Renal pelvis (tissue), 4 donors: ENCODE results near the gene CELA3B. TPM values are rescaled to one million over a fixed set of nuclear protein-coding genes. Genes with fewer than 3 reads are reported as not detected.
"Not testable (repeated sequence)": the region's sequence is repeated elsewhere in the genome, so short reads cannot be mapped to it uniquely, and the experiment has no call there.

ENCODE experiments used
- DNase-seq: peaks from one replicate; pipeline ENCODE4 v3.0.0-alpha.2; 2013
- polyA plus RNA-seq, 3 donors: library from polyadenylated mRNA; unstranded; fragments of 120-200 nt; gene quantifications; one replicate each; pipeline ENCODE4 v1.2.1, GENCODE V29; 2013; ENCODE audit not compliant: insufficient read length in 3 of 3

Gene CELA3B
- polyA plus RNA-seq, 3 donors: 0.36 TPM; not detected in 2

DNA sequence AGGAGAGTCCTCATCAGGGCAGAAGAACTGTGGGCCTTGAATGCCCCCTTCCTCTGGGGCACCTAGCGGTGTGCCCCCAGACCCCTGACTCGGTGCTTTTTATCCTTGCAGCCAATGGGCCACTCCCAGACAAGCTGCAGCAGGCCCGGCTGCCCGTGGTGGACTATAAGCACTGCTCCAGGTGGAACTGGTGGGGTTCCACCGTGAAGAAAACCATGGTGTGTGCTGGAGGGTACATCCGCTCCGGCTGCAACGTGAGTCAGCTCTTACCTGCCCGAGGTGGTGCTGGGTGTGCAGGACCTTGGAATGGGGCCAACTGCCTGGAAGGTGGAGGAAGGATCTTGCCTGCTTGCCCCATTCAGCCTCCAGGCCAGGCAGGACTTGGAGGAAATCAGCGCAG lies 30.4 kb downstream of the CELA3B start:
- DNase-seq: not testable (repeated sequence)

DNA sequence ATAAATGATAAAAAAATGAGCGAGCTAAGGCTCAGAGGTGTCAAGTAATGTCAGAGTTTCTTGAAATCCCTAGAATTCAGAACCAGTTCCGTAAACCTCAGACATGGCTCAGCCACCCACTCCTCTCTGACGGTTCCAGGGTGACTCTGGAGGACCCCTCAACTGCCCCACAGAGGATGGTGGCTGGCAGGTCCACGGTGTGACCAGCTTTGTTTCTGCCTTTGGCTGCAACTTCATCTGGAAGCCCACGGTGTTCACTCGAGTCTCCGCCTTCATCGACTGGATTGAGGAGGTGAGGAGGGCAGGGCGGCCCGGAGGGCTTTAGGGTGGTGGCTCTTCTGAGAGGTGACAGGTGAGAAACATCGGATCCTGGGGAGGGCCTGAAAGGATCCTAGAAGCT lies 32.7 kb downstream of the CELA3B start:
- not testable (repeated sequence) for DNase-seq

DNA sequence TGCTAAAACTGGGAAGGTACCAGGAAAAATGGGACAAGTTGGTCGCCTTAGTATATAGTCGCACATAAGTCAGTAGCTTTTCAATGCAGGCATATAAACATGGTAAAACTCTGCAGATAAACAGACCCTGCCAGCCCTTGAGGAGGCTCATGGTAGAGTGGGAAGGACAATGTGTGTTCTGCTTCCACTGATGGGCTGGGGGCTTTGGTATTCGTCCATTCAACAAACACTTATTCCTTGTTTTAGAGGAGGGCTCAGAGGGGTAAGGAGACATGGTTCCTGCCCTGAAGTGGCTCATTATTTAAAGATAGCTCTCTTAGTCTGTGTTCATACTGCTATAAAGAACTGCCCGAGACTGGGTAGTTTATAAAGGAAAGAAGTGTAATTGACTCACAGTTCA lies 35.9 kb downstream of the CELA3B start:
- DNase-seq: not testable (repeated sequence)

DNA sequence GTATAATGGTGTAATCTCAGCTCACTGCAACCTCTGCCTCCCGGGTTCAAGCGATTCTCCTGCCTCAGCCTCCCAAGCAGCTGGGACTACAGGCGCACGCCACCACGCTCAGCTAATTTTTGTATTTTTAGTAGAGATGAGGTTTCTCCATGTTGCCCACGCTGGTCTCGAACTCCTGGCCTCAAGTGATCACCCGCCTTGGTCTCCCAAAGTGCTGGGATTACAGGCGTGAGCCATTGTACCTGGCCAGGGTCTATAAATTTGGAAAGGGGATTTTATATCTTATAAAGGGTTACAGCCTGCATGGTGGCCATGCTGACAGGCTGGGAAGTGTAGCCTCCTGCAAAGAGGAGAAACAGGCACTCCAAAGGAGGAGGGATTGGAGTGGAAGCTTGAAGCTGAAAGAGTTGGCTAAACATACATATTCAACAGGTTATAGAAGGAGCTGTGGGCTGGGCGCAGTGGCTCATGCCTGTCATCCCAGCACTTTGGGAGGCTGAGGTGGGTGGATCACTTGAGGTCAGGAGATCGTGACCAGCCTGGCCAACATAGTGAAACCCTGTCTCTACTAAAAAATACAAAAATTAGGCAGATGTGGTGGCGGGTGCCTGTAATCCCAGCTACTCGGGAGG lies 37.9 kb downstream of the CELA3B start:
- not testable (repeated sequence) for DNase-seq

DNA sequence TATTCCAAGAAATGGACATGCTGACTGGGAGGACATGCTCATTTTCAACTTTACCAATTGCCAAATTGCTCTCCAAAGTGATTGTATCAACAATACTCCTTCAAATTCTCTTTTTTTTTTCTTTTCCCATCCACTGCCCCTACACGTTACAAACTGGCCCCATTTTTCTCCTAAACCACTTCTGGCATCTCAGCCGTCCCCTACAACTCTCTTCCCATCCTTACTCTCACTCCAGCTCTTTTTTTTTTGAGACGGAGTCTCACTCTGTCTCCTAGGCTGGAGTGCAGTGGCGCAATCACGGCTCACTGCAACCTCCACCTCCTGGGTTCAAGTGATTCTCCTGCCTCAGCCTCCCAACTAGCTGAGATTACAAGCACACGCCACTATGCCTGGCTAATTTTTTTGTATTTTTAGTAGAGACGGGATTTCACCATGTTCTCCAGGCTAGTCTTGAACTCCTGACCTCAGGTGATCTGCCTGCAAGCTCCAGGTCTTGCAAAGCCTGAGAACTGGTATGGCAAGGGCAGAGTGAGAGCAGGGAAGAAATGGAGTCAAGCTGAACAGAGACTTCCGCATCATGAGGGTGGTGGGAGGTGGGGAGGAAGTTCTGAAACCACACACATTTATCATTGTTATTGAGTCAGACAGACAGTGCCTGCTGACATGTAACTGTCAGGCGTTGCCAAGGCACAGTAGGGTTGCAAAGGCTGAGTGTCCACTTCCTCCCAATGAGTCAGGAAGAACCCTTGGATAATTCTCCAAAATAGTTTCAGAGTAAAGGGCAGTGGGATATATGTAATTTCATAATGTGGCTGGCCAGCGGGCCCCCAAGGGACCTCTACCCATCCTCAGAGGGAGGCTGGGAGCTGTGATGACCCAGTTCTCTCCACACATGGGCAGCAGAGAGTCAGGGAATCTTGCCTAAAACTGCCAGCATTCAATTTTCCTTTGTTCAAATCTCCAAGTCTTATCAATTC lies 42.0 kb downstream of the CELA3B start:
- DNase-seq: no peak

DNA sequence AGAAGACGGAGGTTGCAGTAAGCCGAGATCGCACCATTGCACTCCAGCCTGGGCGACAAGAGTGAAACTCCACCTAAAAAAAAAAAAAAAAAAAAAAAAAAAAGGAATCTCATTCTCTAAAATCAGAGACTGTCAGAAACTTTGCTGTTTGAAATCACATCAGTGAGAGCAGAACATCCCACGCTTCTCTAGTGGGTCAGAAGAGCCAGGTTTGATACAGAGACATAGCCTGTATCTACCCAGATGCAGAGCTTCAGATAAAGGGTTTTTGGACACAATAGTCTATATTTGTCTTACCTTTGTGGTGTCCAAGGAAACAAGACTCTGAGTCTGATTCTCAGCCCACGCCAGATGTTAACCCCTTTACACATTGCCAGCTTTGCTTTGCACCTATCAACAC lies 44.2 kb downstream of the CELA3B start:
- no peak for DNase-seq

DNA sequence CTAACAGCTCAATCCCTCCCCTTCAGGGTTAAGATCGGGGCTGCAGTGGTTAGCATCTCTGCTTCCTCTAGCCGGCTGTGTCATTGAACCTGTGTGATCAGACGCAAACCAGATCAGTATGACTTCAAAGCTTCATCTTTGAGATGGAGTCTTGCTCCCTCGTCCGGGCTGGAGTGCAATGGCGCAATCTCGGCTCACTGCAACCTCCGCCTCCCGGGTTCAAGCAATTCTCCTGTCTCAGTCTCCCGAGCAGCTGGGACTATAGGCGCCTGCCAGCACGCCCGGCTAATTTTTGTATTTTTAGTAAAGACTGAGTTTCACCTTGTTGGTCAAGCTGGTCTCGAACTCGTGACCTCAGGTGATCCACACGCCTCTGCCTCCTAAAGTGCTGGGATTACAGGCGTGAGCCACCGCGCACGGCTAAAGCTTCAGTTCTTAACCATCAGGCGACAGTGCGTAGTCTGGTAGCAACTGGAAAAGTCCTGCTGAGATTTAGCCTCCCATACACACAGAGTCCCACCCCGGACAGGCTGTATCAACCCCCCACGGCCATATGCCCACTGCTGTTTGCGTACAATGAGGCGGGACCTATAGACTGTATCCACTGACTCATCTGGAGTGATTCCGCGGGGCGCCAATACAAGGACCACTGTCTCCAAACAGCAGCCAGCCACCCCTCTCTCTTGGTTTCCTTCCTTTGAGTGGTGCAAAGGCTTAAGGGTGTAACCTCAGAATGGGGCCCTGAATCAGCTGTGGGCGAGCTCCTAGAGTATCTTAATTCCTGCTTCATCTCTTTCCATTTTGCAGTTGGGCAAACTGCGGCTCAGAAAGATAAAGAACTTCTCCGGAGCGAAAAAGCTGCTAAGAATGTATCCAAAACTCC lies 47.9 kb downstream of the CELA3B start:
- DNase-seq: no peak

DNA sequence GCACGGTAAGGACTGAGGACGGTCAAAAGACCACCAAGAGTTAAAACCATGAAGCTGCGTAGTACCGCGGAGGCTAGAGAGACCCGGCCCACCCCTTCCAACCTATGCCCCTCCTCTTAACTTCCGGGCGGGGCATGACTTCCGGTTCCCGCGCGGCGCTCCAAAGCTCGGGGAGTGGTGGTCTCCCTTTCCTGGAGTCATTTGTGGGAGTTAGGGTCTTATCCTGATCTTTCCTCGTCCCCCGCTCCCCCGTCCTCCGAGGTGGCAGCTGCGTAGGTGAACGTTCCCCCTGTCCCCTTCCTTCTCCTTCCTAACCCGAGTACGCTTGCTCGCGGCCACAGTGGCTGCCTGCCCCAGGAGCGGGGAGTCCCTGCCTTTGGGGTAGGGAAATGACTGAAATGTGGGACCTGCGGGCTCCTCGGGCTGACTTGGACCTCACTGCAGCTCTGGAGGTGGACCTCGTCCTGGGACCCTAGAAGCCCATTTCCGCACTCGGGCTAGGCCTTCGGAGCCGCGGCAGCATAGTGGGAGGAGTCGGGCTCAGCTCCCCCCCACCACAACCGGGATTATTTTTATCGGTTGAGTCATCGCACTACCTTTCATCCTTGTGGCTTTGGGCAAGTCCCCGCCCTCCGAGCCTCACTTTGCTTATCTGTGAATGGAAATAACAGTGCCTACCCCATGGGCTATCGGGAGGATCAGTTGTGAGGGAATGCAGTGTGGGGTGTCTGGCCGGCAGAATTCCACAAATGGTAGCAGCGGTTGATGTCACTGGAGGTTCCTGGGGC lies 48.7 kb downstream of the CELA3B start:
- DNase-seq: peak; percentile 91

DNA sequence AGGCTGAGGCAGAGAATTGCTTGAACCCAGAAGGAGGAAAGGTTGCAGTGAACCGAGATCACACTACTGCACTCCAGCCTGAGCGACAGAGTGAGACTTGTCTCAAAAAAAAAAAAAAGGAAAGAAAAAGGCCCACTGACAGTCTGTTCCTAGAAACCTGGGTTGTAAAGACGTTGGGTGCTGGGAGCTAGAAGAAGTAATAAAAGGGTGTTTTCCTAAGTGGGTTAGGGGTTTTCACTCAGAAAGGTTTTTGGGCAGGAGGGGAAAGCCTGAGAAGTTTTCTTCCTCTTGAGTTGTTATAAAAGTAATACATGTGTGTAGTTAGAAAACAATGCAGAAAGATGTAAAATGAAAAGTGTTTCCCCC lies 50.1 kb downstream of the CELA3B start:
- DNase-seq: no peak

DNA sequence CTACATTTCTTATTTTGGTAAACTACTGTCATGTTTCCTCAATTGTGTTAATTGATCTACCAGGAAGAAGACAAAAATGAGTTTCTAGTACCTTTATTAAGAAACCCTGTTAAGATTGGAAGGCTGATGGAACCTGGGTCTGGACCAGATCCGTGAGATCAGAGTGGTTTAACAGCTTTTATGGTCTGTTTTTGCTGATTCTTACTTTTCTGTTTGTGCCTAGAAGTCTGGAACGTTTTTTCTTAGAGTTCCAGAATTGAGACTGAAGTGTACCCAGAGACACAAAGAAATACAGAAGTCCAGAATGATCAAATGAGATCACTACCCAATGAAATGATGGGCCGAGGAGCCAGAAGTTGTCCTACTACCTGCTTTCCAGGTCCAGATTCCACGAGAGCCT lies 53.2 kb downstream of the CELA3B start:
- no peak for DNase-seq

DNA sequence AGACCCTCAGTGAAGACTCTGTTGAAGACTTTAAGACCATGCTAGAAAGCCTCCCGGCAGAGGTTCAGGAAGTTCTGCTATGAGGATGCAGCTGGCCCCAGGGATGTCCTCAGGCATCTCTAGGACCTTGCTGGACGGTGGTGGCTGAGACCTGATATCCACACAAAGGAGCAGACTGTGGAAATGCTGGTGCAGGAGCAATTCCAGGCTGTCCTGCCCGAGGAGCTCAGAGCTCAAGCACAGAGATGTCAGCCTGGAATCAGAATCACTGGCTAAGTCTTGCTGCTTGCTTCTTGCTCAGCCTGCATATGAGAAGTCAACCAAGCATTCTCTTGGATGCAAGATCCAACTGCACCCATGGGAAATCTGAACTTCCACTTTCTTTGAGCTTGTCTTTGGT lies 53.7 kb downstream of the CELA3B start:
- no peak for DNase-seq

DNA sequence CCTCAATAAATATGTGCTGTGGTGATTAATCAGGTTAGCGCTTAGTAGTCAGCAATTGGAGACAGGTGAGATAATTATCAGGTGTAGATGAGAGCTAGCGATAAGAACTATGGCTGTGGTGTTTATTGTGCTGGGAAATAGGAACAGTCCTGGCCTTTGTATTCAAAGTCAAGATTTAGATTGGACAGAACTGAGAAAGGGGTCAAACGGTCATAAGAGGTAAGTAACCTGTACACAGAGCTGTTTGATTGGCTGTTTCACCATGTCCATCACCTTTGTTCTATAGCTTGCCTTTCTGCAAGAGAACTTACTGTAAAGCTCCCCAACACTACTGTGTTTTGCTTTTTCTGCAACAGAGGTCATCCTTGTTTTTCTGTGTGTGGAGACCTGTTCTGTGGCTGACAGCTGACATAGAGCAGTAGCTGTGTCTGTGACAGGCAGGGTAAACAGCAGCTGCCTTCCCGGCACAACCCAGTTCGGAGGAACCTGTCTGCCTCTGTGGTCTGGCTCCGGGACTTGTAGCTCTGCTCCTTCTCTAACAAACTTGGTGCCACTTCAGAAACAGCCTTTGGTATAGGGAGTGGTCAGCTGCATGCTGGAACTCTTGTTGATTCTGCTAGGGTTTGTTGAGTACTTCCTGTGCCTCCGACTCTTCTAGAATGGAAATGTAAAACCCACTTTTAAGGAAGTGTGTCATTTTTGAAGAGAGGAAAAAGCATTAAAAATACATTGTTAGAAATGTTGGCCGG lies 54.6 kb downstream of the CELA3B start:
- DNase-seq: no peak

DNA sequence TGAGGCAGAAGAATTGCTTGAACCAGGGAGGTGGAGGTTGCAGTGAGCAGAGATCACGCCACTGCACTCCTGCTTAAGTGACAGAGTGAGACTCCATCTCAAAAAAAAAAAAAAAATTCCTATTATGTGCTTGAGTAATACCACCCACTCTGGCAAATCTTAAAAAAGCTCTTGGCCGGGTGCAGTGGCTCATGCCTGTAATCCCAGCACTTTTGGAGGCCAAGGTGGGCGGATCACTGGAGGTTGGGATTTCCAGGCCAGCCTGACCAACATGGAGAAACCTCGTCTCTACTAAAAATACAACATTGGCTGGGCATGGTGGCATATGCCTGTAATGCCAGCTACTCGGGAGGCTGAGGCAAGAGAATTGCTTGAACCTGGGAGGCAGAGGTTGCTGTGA lies 58.0 kb downstream of the CELA3B start:
- DNase-seq: not testable (repeated sequence)

DNA sequence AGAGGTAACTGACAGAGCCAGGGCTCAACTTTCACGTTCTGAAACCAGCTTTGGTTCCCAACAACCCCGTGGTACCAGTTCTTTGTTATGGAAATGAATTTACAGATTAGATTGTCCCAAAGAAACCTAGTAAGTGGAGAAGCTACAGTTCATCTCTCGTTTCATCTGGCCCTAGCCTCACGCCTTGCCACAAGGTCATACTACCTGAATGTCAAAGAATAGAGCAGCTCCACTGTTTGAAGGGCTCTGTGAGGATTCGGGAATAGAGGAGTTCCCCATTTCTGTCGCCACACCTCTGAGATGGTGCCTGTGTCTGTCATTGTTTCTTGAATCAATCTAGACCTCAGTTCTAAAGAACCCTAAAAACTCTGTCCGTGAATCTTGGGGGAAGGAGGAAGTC lies 60.7 kb downstream of the CELA3B start:
- no peak for DNase-seq

DNA sequence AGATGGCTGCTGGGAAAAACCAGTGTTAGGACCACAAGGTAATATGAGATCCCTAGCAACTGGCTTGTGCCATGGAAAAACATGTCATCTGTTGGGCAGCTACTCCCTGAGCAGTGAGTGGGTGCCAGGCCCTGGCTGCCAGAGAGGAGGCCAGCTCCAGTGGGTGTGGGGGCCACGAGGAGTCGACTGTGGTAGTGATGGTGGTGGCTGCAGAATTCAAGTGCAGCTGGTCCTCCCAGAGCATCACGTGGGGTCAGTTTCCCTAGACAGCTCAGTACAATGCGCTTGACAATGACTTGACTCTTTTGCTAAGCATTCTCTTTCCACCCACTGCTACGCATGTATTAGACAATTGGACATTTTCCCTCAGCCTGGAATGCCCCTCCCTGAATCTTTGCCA lies 61.2 kb downstream of the CELA3B start:
- no peak for DNase-seq

Other genes with a start within 250 kb of the CELA3B start
- gene USP48, start 193.9 kb upstream of the CELA3B start, polyA plus RNA-seq: 10 to 100 TPM; 57.2 to 80.3 (median 70.5) TPM
- 1 to 10 TPM; 3.7 to 5.8 (median 4.0) TPM for gene LDLRAD2, start 164.8 kb upstream of the CELA3B start, polyA plus RNA-seq
- 100 to 1,000 TPM; 173 to 209 (median 188) TPM for gene HSPG2, start 39.7 kb upstream of the CELA3B start, polyA plus RNA-seq
- gene CELA3A, start 24.6 kb downstream of the CELA3B start, polyA plus RNA-seq: not detected
- gene CDC42, start 75.7 kb downstream of the CELA3B start, polyA plus RNA-seq: 100 to 1,000 TPM; 329 to 369 (median 366) TPM
- gene WNT4, start 166.1 kb downstream of the CELA3B start, polyA plus RNA-seq: 1 to 10 TPM; 6.0 to 8.7 (median 7.6) TPM